NT2/D1 (cell line): ENCODE data around the gene ARHGAP33.

ENCODE experiments used
- SUZ12 ChIP-seq: IDR thresholded peaks from 2 replicates; pipeline ENCODE4 v1.6.1; 2011; ENCODE audit not compliant: insufficient read length, insufficient read depth; ENCODE audit errors: extremely low read depth
- YY1 ChIP-seq: IDR thresholded peaks from 2 replicates; pipeline ENCODE4 v1.6.1; 2011; ENCODE audit not compliant: insufficient read length, insufficient read depth
- ZNF274 ChIP-seq: IDR thresholded peaks from 2 replicates; pipeline ENCODE4 v1.6.1; 2011; ENCODE audit warnings: mild to moderate bottlenecking, low read depth, low read length

- no peak for TF ChIP-seq ZNF274
- TF ChIP-seq YY1 = no peak
- no peak for TF ChIP-seq SUZ12
These were observed 7.3 kb upstream of the ARHGAP33 start for GRCh38 chr19:35768082-35768421.
